NCI-H2081 treated with DMSO at 0.1 percent for 48 hours (cell line): ENCODE measurements around the gene SLC29A4.

Source experiments
- DNase-seq: peaks from one replicate; lab custom pipeline; 2025; lab: John Stamatoyannopoulos, UW

SLC29A4 gene

DNA sequence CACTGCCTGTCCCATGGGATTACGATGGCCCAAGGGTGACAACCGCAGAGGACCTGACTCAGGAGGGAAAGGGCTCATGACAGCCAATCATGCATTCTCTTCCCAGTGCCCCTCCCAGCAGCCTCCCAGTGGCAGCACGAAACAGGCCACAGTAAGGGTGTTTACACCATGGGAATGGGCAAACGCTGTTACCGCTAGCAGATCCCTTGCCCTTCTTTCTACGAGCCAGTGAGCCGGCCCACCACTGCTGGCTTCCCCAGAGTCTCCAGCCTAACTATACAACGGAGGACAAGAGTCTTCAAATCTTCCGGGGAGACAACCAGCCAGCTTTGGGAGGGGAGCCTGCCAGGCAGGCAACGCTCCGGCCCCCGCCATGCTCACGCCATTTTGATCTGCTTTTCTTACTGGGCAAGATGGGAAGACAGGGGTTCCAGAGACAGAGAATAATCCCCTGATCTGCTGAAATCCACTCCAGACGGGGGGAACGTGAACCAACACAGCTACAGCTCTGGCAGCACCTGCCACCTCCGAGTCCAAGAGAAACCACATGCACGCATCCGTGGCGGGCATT, 69.8 kb downstream of the SLC29A4 start:
- DNase-seq = no peak

DNA sequence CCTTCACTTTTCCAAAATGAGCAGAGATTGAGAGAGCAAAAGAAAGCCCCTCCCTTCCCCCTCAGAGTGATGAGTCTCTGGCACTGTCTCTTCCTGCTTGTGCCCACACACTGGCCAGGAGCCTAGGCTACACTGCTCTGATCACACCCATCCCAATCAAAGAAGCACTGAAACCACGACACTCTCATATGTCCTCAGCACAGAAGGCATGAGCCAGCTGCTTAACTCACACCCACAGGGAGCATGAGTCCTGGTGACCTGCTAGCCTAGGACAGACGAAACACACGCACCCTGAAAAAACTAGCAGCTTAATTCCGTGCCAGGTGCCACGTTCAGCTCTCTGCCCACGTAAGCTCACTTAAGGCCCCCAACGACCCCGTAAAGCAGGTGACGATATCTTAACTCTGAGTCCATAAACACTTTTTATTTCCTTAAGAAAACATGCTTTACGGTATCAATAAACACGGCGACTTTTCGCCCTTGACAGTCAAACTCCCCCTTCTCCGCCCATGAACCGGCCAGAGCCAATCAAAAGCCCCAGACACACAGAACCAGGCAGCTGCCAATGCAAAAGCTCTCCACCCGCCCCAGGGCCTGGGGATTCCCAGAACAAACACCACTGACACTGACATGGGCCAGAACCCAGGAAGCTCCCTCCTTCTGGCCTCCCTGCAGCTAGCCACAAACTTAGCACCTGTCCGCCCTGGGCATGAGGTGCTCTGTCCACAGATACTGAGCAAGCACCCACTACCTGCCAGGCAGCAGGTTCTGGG, 71.9 kb downstream of the SLC29A4 start:
- DNase-seq = no peak
